Activated naive CD4-positive, alpha-beta T cell treated with anti-CD3 and anti-CD28 coated beads, Interleukin-2, amount 50 U/mL, for 24 hours (primary cell): ENCODE data around the gene VTCN1.
"Not testable (repeated sequence)": the region's sequence is repeated elsewhere in the genome, so short reads cannot be mapped to it uniquely, and the experiment has no call there.

Experiments
- H3K27ac Mint-ChIP-seq: one replicate; pipeline ENCODE4 v1.8.0; 2021; ENCODE audit warnings: mild to moderate bottlenecking, mixed read lengths
- H3K27me3 Mint-ChIP-seq: one replicate; pipeline ENCODE4 v1.8.0; 2021; ENCODE audit warnings: mixed read lengths
- H3K36me3 Mint-ChIP-seq: one replicate; pipeline ENCODE4 v1.8.0; 2021; ENCODE audit warnings: mixed read lengths
- H3K4me1 Mint-ChIP-seq: one replicate; pipeline ENCODE4 v1.8.0; 2021; ENCODE audit warnings: mixed read lengths
- H3K4me3 Mint-ChIP-seq: one replicate; pipeline ENCODE4 v1.8.0; 2021; ENCODE audit warnings: mild to moderate bottlenecking, mixed read lengths
- H3K9me3 Mint-ChIP-seq: one replicate; pipeline ENCODE4 v1.8.0; 2021; ENCODE audit warnings: mixed read lengths

Gene VTCN1

GRCh38 chr1:117128323-117129079 is 82.2 kb downstream of the VTCN1 start:
- Mint-ChIP-seq H3K36me3 (no peaks in the 10 kb centered on the region), H3K27me3 (peaks cover 9% of the 10 kb centered on the region), H3K4me1 (peaks cover 4% of the 10 kb centered on the region), H3K27ac (no peak overlapping the region), H3K4me3 (no peak overlapping the region), H3K9me3 (no peaks in the 10 kb centered on the region)

- Mint-ChIP-seq H3K4me3 (no peak overlapping the region), H3K9me3 (no peaks in the 10 kb centered on the region), H3K4me1 (peaks cover 4% of the 10 kb centered on the region), H3K27ac (no peak overlapping the region), H3K27me3 (peaks cover 6% of the 10 kb centered on the region), H3K36me3 (no peaks in the 10 kb centered on the region)
These were observed 82.9 kb downstream of the VTCN1 start for GRCh38 chr1:117127795-117128194.

- Mint-ChIP-seq H3K27ac (no peak overlapping the region), H3K4me3 (no peak overlapping the region), H3K4me1 (peaks cover 10% of the 10 kb centered on the region), H3K9me3 (no peaks in the 10 kb centered on the region), H3K36me3 (no peaks in the 10 kb centered on the region), H3K27me3 (peaks cover 7% of the 10 kb centered on the region)
These were observed 86.1 kb downstream of the VTCN1 start for GRCh38 chr1:117124661-117125060.

GRCh38 chr1:117123274-117123673 is 87.5 kb downstream of the VTCN1 start:
- Mint-ChIP-seq H3K36me3 (no peaks in the 10 kb centered on the region), H3K9me3 (no peaks in the 10 kb centered on the region), H3K27me3 (peaks cover 7% of the 10 kb centered on the region), H3K4me1 (peaks cover 6% of the 10 kb centered on the region), H3K4me3 (peak overlapping the region; percentile 15), H3K27ac (no peak overlapping the region)

- Mint-ChIP-seq H3K9me3 (no peaks in the 10 kb centered on the region), H3K27me3 (peaks cover 7% of the 10 kb centered on the region), H3K27ac (peak overlapping the region; percentile 51), H3K4me3 (peak overlapping the region; percentile 79), H3K4me1 (peaks cover 6% of the 10 kb centered on the region), H3K36me3 (no peaks in the 10 kb centered on the region)
These were observed 88.2 kb downstream of the VTCN1 start for GRCh38 chr1:117122330-117123025.

GRCh38 chr1:117121589-117122329 is 89.0 kb downstream of the VTCN1 start, which contains the start of gene TRIM45:
TSS of gene TRIM45 (minus strand) at chr1:117121749. CDS start at chr1:117121201, 548 bp downstream.
- Mint-ChIP-seq H3K27me3 (peaks cover 4% of the 10 kb centered on the region), H3K4me1 (peaks cover 6% of the 10 kb centered on the region), H3K4me3 (peak within 1 kb of the TSS; percentile 81), H3K9me3 (no peaks in the 10 kb centered on the region), H3K27ac (peak within 1 kb of the TSS; percentile 38), H3K36me3 (no peaks in the 10 kb centered on the region)

- Mint-ChIP-seq H3K27me3 (peaks cover 4% of the 10 kb centered on the region), H3K36me3 (no peaks in the 10 kb centered on the region), H3K4me1 (peaks cover 6% of the 10 kb centered on the region), H3K4me3 (peak overlapping the region; percentile 81), H3K27ac (peak overlapping the region; percentile 38), H3K9me3 (no peaks in the 10 kb centered on the region)
These were observed 89.7 kb downstream of the VTCN1 start for GRCh38 chr1:117120774-117121588.

- H3K27me3 Mint-ChIP-seq: not testable (repeated sequence)
These were observed 91.6 kb downstream of the VTCN1 start for GRCh38 chr1:117119144-117119543.

GRCh38 chr1:117118137-117118536 is 92.6 kb downstream of the VTCN1 start:
- H3K4me1 Mint-ChIP-seq: peaks cover 6% of the 10 kb centered on the region
- no peak overlapping the region for H3K27ac Mint-ChIP-seq
- no peak overlapping the region for H3K4me3 Mint-ChIP-seq
- H3K27me3 Mint-ChIP-seq: peaks cover 4% of the 10 kb centered on the region
- no peaks in the 10 kb centered on the region for H3K36me3 Mint-ChIP-seq
- H3K9me3 Mint-ChIP-seq: no peaks in the 10 kb centered on the region

More at GRCh38 chr1:117119144-117119543, 91.6 kb downstream of the VTCN1 start:
- not testable (repeated sequence) for H3K9me3 Mint-ChIP-seq, H3K36me3 Mint-ChIP-seq, H3K4me3 Mint-ChIP-seq, H3K27ac Mint-ChIP-seq, H3K4me1 Mint-ChIP-seq

- no peaks in the 10 kb centered on the region for H3K9me3 Mint-ChIP-seq
- H3K36me3 Mint-ChIP-seq: no peaks in the 10 kb centered on the region
- H3K4me1 Mint-ChIP-seq: peaks cover 6% of the 10 kb centered on the region
- peaks cover 3% of the 10 kb centered on the region for H3K27me3 Mint-ChIP-seq
- no peak overlapping the region for H3K27ac Mint-ChIP-seq
- no peak overlapping the region for H3K4me3 Mint-ChIP-seq
These were observed 93.0 kb downstream of the VTCN1 start for GRCh38 chr1:117117697-117118096.

GRCh38 chr1:117116784-117117130 is 94.0 kb downstream of the VTCN1 start:
- H3K27me3 Mint-ChIP-seq: peaks cover 2% of the 10 kb centered on the region
- no peaks in the 10 kb centered on the region for H3K36me3 Mint-ChIP-seq
- no peaks in the 10 kb centered on the region for H3K9me3 Mint-ChIP-seq
- peaks cover 6% of the 10 kb centered on the region for H3K4me1 Mint-ChIP-seq
- H3K27ac Mint-ChIP-seq: peak overlapping the region; percentile 12
- H3K4me3 Mint-ChIP-seq: no peak overlapping the region

- Mint-ChIP-seq H3K4me3 (no peak overlapping the region), H3K4me1 (peaks cover 8% of the 10 kb centered on the region), H3K27ac (no peak overlapping the region), H3K9me3 (no peaks in the 10 kb centered on the region), H3K36me3 (no peaks in the 10 kb centered on the region), H3K27me3 (peaks cover 2% of the 10 kb centered on the region)
These were observed 94.5 kb downstream of the VTCN1 start for GRCh38 chr1:117116090-117116783.

- Mint-ChIP-seq H3K27ac (no peak overlapping the region), H3K27me3 (peaks cover 2% of the 10 kb centered on the region), H3K9me3 (no peaks in the 10 kb centered on the region), H3K4me3 (no peak overlapping the region), H3K4me1 (peaks cover 11% of the 10 kb centered on the region), H3K36me3 (no peaks in the 10 kb centered on the region)
These were observed 95.8 kb downstream of the VTCN1 start for GRCh38 chr1:117114877-117115276.

GRCh38 chr1:117113199-117113598 is 97.5 kb downstream of the VTCN1 start:
- Mint-ChIP-seq H3K4me1 (peaks cover 21% of the 10 kb centered on the region), H3K36me3 (no peaks in the 10 kb centered on the region), H3K9me3 (no peaks in the 10 kb centered on the region), H3K27me3 (peaks cover 2% of the 10 kb centered on the region), H3K27ac (peak overlapping the region; percentile 2), H3K4me3 (no peak overlapping the region)
